Measurements from ENCODE around the gene RAPSN.

The RAPSN gene

DNA sequence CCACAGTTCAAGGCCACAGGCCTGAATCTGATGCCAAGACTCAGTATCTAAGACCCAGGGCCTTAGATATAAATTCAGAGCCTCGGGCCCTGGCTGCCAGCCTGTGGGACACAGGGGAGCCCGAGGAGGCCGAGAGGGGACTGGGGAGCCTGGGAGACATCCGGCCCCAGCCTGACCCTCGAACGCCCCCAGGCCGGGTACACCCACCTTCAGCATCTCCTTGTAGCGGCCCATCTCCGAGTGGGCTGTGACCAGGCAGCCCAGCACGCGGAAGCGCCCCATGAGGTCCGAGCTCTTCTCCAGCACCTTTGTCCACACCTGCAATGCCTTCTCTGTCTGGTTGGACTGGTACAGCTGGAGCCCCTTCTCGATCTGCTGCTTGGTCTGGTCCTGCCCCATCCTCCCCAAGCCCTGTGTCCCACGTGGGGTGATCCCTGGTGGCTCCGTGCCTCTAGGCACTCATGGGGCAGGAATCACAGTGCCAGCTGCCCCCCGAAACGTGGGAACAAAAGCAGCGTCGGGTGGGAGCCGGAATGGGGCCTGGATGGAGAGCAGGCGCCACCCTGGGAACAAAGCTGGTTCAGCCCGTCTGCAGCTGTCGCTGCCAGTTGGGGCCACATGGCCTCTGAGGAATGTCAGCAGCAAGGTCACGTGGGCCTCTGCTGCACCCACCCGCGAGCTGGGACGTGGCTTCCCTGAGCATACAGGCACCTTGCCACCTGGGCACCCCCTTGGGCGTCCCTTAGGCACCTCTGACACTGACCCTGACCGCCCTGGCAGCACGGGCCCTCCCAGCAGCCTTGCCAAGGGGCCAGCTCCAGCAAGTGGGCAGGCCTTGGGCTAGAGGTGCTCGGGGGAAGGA, at the start of gene RAPSN:
Gene RAPSN (minus strand): TSS at position 571 of the 862 bp plus-strand sequence. CDS start 172 bp downstream, at position 399.
- DNase-seq: peak; percentile 67

DNA sequence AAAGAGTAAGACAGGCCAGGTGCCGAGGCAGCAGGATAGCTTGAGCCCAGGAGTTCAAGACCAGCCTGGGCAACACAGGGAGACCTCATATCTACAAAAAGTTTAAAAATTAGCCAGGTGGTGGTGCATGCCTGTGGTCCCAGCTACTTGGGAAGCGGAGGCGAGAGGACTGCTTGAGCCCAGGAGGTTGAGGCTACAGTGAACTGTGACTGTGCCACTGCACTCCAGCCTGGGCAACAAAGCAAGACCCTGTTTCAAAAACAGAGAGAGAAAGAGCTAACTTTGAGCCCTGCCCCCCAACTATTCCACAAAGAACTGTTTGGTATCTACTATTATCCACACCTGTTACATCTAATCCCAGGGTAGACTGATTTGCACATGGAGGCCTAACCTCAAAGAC, 49.2 kb upstream of the RAPSN start:
- DNase-seq: no peak

DNA sequence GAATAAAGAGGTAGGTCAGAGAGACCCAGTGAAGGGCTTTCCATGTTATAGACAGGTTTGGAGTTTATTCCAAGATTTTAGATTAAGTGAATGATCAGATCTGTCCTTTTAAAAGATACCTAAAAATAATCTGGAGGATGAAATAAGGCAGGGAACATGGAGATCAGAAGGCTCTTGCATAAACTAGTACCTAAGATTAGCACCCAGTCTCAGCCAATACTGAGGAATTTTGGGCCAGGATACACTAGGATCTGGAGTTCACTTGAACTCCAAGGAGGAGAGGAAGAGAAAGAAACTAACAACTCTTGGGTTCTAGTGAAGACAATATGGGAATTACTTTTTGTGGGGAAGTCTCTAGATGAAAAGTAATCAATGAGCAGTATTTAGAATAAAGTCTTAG, 47.9 kb upstream of the RAPSN start:
- no peak for DNase-seq

DNA sequence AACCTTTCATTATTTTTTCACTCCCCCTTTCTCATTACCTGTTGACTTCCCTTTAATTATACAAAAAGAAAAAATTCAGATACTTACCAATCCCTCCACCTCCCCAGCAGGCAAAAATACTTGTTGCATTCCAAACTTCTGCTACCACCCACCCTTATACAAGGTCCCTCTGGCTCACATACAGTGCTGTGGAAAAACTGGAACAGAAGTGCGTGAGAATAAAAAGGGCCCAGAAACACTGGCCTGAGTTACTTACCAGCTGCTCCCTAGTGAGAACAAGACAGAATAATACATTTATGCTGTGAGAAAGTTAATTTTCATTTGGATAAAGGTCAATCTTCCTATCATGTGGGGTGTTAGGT, 46.9 kb upstream of the RAPSN start:
- no peak for DNase-seq

DNA sequence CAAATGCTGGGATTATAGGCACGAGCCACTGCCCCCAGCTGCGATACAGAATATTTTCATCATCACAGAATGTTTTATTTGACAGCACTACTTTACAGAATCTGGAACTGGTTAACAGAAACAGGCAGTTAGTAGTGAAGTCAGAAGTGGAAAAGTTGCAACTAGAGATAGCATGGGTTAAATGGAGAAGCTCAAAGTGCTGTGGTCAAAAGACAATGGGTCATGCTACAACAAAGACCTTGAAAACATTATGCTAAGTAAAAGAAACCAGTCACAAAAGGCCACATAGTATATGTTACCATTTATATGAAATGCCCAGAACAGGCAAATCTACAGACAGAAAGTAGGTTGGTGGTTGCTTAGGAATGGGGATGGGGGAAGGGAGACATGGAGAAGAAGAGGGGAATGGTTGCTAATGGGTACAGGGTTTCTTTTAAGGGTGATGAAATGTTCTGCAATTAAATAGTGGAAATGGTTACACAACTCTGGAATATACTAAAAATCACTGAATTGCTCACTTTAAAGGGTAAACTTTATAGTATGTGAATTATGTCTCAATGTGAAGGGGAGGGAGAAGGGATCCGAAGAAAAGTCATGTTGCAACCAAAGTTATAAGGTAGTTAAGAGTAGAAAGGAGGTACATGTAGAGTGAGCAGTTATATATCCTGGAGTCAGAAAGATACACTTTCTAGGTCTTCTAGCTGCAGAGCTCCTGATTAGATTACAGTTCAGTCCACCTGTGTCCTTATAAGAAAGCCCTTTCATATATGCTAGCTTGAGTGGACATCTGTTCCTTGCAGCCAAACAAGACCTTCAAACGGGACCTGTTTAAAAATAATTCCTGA, 46.3 kb upstream of the RAPSN start:
- no peak for DNase-seq

DNA sequence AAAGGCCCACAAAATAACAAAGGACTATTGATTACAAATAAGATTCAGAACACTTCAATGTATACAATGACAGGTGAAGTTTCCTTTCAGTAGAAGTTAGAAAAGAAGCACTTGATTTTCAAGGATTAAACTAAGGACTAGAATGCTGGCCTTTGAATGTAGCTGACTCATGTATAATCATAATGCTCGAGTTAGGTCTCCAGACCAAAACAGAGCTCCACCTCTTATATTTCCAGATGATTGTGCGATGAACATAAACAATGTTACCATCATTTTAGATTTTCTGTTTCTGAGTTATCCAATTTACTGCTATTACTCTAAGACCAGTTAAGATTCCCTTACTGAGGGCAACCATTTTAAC, 40.4 kb upstream of the RAPSN start:
- DNase-seq: no peak

DNA sequence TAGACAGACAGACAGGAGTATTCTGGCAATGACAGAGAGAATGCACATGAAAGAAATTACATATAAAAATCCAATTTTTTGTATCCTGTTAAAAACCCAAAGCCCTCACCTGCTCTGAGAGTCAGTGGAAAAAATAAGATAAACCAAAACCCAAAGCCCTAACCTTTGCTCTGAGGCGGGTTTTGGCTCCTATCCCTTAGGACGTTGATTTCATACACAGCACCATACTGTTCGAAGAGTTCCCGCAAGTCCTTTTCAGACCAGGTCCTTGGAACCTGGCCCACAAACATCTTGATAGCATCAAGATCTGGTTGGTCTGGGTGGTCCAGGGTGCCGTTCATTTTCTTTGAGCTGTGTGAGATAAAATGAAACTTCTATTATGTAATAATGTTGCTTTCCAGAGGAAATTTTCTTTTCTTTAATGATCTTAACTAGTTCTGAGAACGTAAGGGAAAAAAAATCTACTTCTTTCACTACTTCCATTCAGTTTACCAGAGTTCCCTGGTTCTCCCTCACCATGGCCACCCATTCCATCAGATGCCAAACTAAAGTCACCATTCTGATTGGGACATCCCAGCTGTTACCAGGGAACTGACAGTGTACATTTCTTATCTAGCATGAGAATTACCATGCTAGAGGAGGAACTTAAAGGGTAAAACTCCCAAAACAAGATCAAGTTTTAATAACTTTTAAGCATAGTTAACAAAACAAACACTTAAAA, 39.9 kb upstream of the RAPSN start:
- DNase-seq: no peak

DNA sequence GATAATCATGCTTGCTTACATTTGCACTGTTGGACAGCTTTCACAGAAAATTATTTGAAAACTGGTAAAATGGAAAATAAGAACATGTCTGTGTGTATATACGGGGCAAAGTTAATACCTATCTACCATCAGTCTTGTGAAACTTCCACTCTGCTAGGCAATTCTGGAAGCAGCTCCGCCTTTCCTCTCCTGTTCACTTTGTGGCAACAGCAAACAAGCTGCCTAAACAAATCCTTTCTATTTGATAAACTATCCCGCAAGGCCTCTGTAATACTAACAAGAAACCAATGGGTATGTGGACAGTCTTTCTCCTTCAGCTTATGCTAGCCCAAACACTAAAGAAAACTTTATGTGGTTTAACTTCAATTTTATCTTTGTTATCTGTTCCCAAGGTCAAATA, 39.2 kb upstream of the RAPSN start:
- no peak for DNase-seq

DNA sequence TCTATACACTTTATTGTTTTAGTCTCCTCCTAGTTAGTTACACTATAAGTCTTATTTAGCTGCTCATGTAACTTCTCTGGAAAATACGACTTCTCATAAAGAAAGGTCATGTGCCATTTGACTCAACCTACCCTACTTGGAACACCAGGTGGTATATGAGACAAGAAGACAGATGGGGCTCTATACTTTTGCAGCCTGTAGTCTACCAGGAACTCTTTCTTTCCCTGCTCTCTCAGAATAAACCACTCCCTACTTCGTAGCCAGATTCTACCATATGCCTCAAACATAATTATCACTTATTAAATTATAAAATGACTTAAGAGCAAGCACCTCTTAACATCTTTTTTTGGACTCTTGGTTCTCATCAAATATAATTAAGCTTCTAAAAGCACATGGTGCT, 38.5 kb upstream of the RAPSN start:
- no peak for DNase-seq

DNA sequence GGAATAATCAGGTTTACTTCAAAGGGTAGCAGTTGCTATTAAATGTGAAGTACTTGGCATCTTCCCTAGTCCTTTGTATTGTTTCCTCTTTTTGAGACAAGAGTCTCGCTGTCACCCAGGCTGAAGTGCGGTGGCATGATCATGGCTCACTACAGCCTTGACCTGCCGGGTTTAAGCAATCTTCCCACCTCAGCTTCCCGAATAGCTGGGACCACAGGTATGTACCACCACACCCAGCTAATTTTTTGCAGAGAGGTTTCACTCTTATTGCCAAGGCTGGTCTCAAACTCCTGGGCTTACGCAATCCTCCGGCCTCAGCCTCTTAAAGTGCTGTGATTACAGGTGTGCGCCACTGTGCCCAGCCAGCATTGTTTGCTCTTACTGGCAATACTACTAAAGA, 36.2 kb upstream of the RAPSN start:
- no peak for DNase-seq

DNA sequence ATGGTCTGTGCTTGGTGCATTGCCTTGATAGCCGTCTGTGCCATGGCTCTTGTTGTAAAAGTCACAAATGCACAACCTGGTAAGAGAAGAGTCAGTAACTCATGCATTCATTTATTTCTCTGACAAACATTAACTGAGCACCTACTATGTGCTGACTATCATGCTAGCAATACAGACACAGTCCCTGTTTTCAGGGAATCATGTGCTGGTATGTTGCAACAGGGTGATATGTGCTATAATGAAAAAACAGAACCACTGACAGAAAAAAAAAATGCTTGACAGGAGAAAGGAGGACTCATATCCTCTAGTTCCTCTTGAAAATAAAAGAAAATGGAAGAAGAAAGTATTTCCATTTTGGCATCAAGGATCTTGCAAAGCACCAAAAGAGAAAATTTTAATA, 34.5 kb upstream of the RAPSN start:
- DNase-seq: no peak

DNA sequence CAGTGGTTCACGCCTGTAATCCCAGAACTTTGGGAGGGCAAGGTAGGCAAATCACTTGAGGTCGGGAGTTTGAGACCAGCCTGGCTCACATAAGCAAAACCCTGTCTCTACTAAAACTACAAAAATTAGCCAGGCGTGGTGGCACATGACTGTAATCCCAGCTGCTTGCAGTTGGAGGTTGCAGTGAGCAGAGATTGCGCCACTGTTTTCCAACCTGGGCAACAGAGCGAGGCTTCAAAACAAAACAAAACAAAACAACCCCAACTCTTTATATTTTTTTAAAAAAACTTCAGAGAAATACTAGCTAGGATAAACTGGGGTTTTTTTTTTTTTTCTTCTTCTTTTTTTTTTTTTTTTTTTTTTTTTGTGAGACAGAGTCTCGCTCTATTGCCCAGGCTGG, 31.8 kb upstream of the RAPSN start:
- DNase-seq: no peak

DNA sequence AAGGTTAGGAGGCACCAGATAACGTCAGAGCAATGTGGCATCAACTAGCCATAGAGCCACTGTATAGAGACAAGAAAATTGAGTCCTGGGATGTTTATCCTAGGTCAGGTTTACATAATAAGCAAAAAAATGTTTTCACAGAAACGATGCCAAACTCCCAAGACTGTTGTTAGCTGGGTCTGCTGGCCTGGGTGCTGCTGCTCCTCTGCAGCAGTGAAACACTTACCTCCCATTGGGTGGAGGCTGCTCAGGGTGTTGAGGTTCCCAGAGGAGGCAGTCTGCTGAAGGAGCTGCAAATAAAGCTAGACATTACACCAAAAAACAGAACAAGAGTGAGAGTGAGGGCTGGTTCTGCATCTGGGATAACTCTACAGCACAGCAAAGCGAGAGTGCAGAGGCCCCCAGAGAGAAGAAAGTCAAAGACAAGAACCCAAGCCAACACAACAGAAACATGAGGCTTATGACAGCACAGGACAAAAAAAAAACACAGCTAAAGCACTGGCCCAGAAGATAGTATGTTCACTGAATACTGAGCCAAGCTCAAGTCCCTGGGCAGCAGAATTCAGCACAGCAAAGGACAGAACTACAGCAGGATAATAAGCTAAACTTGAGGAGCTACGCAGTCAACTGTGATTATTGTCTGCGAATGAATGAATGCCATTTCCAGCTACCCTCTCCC, 29.9 kb upstream of the RAPSN start:
- DNase-seq: no peak

DNA sequence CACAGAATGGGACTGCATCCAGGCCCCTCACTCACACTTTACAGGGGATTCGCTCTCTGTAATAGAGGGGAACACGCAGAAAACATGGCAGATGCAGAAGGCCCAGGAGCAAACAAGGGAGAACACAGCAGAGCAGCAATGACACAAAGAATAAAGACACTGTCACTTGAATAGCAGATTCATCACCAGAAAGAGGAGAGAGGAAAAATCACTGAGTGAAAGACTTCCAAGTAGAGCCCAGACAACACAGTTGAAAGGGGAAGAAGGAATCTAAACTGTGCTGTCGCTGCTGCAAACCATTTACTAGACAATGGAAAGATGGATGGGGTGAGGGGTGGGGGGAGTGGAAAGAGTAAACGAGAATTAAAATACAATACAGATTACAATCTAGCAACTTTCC, 28.8 kb upstream of the RAPSN start:
- DNase-seq: no peak

DNA sequence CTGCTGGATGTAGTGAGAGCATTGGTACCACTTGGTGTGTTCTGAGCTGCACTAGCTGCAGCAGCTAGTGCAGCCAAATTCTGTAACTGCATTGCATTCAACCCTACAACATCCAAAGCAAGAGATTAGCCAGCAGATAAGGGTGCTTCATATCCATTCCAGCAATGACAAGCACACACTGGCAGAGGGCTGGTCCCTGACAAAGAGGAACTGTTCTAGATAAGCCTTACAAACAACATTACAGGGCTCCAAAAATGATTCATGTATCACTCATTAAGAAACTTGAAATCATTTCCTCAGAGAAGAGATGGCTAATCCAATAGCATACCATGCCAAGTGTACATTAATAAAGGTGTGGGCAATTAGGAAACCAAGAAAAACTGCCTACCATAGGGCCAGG, 28.4 kb upstream of the RAPSN start:
- DNase-seq: no peak

DNA sequence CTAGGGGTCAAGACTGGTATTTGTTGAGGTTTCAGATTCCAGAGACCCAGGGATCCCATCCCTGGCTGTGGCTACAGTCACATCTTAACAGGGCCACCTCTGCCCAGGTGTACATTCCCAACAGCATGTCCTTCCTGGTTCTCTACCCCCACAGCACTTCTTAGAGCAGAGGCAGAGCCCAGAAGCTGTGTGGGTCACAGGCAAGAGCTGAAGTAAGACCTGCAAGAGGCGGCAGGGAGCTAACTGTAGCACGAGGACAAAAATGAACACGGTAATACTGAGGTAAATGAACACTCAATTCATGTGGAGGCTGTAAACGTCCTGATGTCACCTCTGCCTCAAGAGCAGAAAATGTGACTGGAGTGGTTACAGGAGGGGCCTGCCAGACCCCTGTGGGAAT, 21.7 kb upstream of the RAPSN start:
- DNase-seq: no peak

DNA sequence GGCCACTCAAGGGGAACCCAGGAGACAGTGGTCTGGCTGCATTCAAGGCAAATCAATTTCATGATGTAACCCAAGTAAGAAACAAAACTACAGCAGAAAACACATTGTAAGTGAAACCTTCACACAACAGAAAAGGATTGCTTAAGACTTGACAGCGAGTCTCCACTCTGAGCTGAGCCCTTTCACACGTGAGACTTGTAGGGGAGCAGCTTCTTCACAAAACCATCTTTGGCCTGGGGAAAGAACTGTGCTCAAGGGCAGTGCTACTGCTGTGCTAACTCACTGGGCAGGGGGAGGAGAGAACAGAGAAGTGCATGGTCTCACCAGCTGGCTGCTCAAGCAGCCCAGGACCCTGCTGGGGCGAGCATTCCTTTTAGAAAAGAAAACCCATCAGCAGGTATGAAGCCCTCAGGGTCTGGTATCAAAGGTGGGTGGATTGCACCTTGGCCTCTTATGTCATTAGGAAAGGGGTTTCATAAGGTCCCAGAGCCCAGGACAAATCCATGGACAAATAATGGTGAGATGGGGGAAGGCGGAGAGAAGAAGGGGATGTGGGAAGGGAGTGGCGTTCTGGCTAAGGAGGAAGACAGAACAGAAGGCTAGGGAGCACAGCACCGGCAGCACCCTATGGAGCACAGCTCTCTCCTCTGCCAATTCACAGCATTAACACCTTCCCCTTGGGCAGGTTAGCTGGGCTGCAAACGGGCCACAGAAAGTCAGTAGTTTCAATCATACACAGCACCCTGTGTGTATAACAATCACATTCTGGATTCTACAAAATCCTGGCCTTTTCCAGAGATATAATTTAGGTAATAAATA, 20.6 kb upstream of the RAPSN start:
- DNase-seq: no peak

DNA sequence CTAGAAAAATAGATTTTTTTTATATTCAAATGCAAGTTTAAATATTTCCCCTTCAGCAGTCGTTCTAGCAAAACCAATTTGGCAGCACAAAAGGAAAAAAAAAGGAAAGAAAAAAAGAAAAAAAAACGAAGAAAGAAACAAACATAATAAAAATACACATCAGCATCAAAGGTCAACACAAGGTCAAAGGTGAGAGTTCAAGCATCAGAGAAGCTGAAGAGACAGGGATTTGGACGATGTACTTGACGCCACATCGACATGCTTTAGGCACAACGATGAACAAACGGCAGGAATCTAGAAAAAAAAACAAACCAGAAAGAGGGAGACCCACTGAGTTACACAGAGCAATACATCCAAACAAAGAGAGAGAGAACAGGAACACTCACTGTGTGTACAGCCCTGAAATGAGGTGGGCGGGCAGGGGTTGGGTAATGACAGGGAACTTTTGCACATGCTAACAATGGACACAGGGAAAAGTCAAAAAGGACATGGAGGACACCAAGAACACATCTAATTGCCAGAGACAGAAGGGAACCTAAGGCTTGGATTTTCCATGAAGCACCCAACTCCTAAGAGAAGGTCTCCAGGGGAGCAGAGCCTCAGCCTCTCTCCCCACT, 19.8 kb upstream of the RAPSN start:
- no peak for DNase-seq

DNA sequence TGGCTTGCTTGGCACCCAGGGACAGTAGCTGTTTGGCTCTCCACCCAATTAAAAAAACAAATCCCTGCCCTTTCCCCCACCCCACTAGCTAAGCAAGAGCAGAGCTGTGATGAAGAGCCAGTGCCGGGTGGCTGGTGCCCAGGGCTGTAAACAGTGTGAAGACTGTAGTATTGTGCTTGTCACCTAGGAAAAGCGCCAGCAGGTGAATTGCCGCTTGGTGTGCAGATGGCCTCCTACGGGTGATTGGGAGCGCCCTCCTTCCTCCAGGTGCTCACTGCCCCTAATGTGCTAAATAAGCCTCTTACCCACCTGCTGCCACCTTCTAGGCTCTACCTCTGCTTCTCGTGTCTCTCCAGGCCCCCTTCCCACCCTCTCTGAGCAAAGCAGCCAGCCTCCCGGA, 18.4 kb upstream of the RAPSN start:
- DNase-seq: no peak

DNA sequence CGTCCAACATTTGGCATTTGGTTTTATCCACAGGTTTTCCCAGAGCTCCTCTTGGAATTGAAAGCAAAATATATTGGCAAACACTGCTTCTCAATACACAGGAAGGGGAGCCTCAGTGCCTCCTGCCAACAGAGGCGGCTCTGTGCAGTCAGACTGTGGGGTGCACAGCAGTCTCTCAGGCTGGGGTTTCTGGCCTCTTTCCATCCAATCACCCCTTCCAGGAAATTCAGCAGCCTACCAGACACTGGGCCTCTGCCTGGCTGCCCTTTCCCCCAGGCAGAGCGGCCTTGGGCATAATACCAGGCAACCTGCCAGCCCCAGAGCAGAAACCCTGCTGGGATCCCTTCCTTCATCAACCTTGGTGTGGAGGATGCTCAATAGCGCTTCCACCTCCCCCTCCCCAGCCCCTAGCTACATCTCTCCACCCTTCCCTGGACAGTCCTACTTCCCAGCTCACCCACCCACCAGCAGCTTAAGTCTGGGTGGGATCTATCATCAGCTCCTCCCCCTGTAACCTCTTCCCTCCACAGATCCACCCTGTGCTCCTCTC, 17.8 kb upstream of the RAPSN start:
- peak; percentile 61 for DNase-seq

DNA sequence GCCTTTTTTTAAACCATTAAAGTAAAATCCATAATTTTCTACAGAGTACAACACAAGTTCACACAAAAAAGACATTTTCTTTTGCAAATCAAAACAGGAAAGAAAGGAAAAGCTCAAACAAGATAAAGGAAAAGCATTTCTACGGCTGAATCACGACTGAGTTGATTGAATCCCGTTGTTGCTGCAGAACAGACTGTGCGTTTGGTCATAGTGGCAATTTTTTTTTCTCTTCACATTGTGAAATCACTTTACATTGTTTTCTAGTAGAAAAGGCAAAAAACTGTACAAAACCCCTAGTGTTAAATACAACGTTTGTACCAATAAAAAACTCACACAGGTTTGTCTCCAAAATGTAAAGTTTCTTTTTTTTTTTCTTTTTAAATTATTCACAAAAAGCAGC, 17.3 kb upstream of the RAPSN start:
- no peak for DNase-seq
